HG03025 (cell line): Measurements from ENCODE around the gene HTR4.

Experiments used
- ATAC-seq: cut with Tn5 transposase; IDR thresholded peaks from one replicate; pipeline ENCODE4 v1.9.1; 2021; ENCODE audit warnings: mild to moderate bottlenecking, moderate library complexity; ENCODE audit not compliant: unreplicated experiment, low FRiP score

HTR4 gene

GRCh38 chr5:148445578-148445977 is 208.7 kb downstream of the HTR4 start:
- ATAC-seq = no peak

GRCh38 chr5:148443998-148444397 is 210.3 kb downstream of the HTR4 start:
- ATAC-seq = peak; percentile 88

GRCh38 chr5:148443241-148443640 is 211.1 kb downstream of the HTR4 start:
- no peak for ATAC-seq

- ATAC-seq = no peak
Measured at GRCh38 chr5:148438933-148439332, 215.4 kb downstream of the HTR4 start.

GRCh38 chr5:148437249-148437648 is 217.1 kb downstream of the HTR4 start:
- ATAC-seq = no peak

- no peak for ATAC-seq
Measured at GRCh38 chr5:148436029-148436428, 218.3 kb downstream of the HTR4 start.

GRCh38 chr5:148433826-148434225 is 220.5 kb downstream of the HTR4 start:
- no peak for ATAC-seq
